Left ventricle myocardium inferior (tissue), 1 donor: ENCODE results near the gene TIFAB. TPM values are rescaled to one million over a fixed set of nuclear protein-coding genes. Genes with fewer than 3 reads are reported as not detected.
"Not testable (repeated sequence)": the region's sequence is repeated elsewhere in the genome, so short reads cannot be mapped to it uniquely, and the experiment has no call there.

Source experiments
- DNase-seq: peaks from one replicate; pipeline ENCODE4 v3.0.0-alpha.2; 2020
- H3K27ac ChIP-seq: fragments of 200-600 bp; replicated peaks from 2 replicates; pipeline ENCODE4 v1.8.0; 2021
- H3K27me3 ChIP-seq: fragments of 200-600 bp; 2 replicates; pipeline ENCODE4 v1.8.0; 2021; ENCODE audit warnings: low read depth
- H3K36me3 ChIP-seq: fragments of 200-600 bp; 2 replicates; pipeline ENCODE4 v1.8.0; 2021
- H3K4me1 ChIP-seq: fragments of 200-600 bp; 2 replicates; pipeline ENCODE4 v1.8.0; 2021
- H3K4me3 ChIP-seq: fragments of 200-600 bp; 2 replicates; pipeline ENCODE4 v1.8.0; 2021; ENCODE audit warnings: mild to moderate bottlenecking, moderate library complexity
- H3K9me3 ChIP-seq: fragments of 200-600 bp; replicated peaks from 2 replicates; pipeline ENCODE4 v1.8.0; 2021
- CTCF ChIP-seq: fragments of 200-600 bp; IDR thresholded peaks from 2 replicates; pipeline ENCODE4 v1.8.0; 2021; ENCODE audit warnings: antibody characterized with exemption, mild to moderate bottlenecking, borderline replicate concordance
- intact Hi-C: fragments of 100-400 bp; cut with micrococcal nuclease; formaldehyde crosslinking; loops from one replicate; pipeline ENCODE4 v1.11.0; 2022
- long read RNA-seq: library from polyadenylated mRNA; unstranded; transcript quantifications from one replicate; pipeline ENCODE4 v2.0.0, GENCODE V29; 2021
- total RNA-seq: library from RNA; stranded (reverse); fragmentation: NEBNext Ultra II Directional; extraction: Animal tissue kit (Norgen Biotek cat#: 25700); gene quantifications from one replicate; pipeline ENCODE4 v1.2.1, GENCODE V29; 2021
- donor health status: DM: no; HTN: yes; CAD: no; lungs with severe emphysema.

The TIFAB gene
- not detected for total RNA-seq
- long read RNA-seq: 0 reads

- DNase-seq: no peak
- Histone ChIP-seq H3K36me3 (no peaks in the 10 kb centered on the region), H3K4me1 (no peaks in the 10 kb centered on the region), H3K9me3 (no peaks in the 10 kb centered on the region), H3K4me3 (no peak within 1 kb of the TSS), H3K27me3 (peaks cover 62% of the 10 kb centered on the region), H3K27ac (no peak within 1 kb of the TSS)
- intact Hi-C loops: no loop called here
- no peak for TF ChIP-seq CTCF
These were observed at the start of gene TIFAB for GRCh38 chr5:135452321-135453030. Gene TIFAB (minus strand): TSS chr5:135452351. CDS start chr5:135449939, 2,412 bp downstream.

GRCh38 chr5:135498637-135498995 lies 46.5 kb upstream of the TIFAB start:
- no peak overlapping the region for H3K27ac ChIP-seq
- intact Hi-C loops: no loop called here
- DNase-seq: no peak
- H3K27me3 ChIP-seq: peaks cover 97% of the 10 kb centered on the region
- H3K4me3 ChIP-seq: no peak overlapping the region
- no peak for TF ChIP-seq CTCF
- no peaks in the 10 kb centered on the region for H3K36me3 ChIP-seq
- no peaks in the 10 kb centered on the region for H3K9me3 ChIP-seq
- no peaks in the 10 kb centered on the region for H3K4me1 ChIP-seq

GRCh38 chr5:135497971-135498636 lies 46.0 kb upstream of the TIFAB start:
- Histone ChIP-seq H3K4me1 (no peaks in the 10 kb centered on the region), H3K9me3 (no peaks in the 10 kb centered on the region), H3K36me3 (no peaks in the 10 kb centered on the region), H3K4me3 (no peak overlapping the region), H3K27me3 (peaks cover 97% of the 10 kb centered on the region), H3K27ac (no peak overlapping the region)
- intact Hi-C loops: no loop called here
- no peak for TF ChIP-seq CTCF
- DNase-seq: no peak

GRCh38 chr5:135495531-135495930 lies 43.4 kb upstream of the TIFAB start:
- H3K9me3 ChIP-seq, H3K27ac ChIP-seq, H3K4me1 ChIP-seq, H3K36me3 ChIP-seq, intact Hi-C loops, DNase-seq, H3K4me3 ChIP-seq: not testable (repeated sequence)
- peaks cover 98% of the 10 kb centered on the region for H3K27me3 ChIP-seq

GRCh38 chr5:135494196-135494595 lies 42.0 kb upstream of the TIFAB start:
- Histone ChIP-seq H3K27me3 (peaks cover 100% of the 10 kb centered on the region), H3K4me1 (peaks cover 16% of the 10 kb centered on the region), H3K4me3 (no peak overlapping the region), H3K27ac (no peak overlapping the region), H3K9me3 (no peaks in the 10 kb centered on the region), H3K36me3 (no peaks in the 10 kb centered on the region)
- no peak for TF ChIP-seq CTCF
- intact Hi-C loops: no loop called here
- DNase-seq: no peak
